Testis (tissue), 2 donors: Measurements from ENCODE around the gene SLC35F5.

Experiments used
- POLR2A ChIP-seq: fragments of 450-650 bp; IDR thresholded peaks from one replicate; pipeline ENCODE4 v1.6.1; 2017; ENCODE audit warnings: antibody characterized with exemption, mild to moderate bottlenecking, moderate library complexity
- TF ChIP-seq, protein P1 (sequence below), 3 experiments: fragments of 450-650 bp in 2 of 3; fragments of 200-600 bp in 1 of 3; sonication (generic) in 1 of 3; IDR thresholded peaks; one replicate each; pipeline ENCODE4 v1.5.1; 2016 to 2019; ENCODE audit warnings: antibody characterized with exemption in 3 of 3, mild to moderate bottlenecking in 2 of 3, moderate library complexity in 1 of 3

DNA sequence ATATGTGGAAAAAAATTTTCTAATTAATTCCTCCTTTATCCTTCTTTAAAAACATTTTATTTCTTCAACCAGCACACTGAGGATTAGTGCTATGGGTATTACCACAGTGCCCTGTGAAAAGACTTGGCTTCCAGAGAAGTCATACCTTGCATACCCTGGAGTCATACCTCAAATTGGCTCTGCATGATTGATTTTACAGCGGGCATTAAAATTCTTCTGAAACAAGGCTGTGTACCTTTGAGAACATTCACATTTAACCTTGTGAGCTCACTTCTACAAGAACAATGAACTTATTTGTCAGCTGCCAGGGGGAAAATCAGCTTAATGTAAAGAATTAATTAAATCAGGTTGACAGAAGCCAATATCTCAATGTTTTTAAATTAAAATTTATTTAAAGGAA lies 44.6 kb downstream of the SLC35F5 start:
- TF ChIP-seq, protein P1, sequence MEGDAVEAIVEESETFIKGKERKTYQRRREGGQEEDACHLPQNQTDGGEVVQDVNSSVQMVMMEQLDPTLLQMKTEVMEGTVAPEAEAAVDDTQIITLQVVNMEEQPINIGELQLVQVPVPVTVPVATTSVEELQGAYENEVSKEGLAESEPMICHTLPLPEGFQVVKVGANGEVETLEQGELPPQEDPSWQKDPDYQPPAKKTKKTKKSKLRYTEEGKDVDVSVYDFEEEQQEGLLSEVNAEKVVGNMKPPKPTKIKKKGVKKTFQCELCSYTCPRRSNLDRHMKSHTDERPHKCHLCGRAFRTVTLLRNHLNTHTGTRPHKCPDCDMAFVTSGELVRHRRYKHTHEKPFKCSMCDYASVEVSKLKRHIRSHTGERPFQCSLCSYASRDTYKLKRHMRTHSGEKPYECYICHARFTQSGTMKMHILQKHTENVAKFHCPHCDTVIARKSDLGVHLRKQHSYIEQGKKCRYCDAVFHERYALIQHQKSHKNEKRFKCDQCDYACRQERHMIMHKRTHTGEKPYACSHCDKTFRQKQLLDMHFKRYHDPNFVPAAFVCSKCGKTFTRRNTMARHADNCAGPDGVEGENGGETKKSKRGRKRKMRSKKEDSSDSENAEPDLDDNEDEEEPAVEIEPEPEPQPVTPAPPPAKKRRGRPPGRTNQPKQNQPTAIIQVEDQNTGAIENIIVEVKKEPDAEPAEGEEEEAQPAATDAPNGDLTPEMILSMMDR (IDR thresholded peaks at IDR 0.05) = no peak
- no peak for TF ChIP-seq POLR2A
